NCI-H187 (cell line): ENCODE data around the gene LHFPL3.
"Not testable (repeated sequence)": the region's sequence is repeated elsewhere in the genome, so short reads cannot be mapped to it uniquely, and the experiment has no call there.

Source experiments
- DNase-seq, 2 experiments: peaks; one replicate each; lab custom pipeline; 2025; lab: John Stamatoyannopoulos, UW

The LHFPL3 gene

DNA sequence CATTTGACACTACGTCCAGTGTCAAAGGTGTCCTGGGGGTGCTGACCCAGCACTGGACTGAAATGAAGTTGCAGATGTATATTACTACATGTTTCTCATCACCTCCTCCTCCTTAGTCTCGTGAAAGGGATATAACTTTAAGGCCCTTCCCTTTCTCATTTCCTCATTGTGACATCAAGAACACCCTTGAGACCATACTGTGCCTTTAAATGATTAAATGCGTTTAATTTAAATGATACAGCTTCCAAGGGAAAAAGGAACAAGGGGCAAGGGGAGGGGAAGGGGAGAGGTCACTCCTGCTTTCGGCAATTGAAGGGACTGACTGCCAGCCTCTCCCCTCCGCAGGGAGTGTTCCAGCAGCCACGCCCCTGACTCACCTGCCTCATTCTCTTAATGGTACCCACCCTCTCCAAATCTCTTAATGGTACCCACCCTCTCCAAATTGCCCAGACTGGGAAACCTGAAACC lies 605.2 kb downstream of the LHFPL3 start:
- DNase-seq = no peak

DNA sequence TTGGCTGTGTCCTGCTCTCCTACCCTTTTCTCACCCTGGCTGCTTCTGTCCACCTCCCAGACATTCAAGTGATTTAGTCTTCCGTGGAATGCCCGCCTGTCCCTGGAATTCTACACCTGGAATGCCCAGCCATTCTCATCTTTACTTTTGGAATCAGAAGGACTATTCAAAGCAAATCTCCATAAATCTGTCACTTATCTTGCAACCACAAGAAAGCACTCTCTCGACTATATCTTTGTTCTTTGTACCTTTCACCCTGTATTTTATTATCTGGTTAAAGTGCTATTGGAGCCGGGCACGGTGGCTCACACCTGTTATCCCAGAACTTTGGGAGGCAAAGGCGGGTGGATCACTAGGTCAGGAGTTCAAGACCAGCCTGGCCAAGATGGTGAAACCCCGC lies 606.3 kb downstream of the LHFPL3 start:
- DNase-seq = no peak

DNA sequence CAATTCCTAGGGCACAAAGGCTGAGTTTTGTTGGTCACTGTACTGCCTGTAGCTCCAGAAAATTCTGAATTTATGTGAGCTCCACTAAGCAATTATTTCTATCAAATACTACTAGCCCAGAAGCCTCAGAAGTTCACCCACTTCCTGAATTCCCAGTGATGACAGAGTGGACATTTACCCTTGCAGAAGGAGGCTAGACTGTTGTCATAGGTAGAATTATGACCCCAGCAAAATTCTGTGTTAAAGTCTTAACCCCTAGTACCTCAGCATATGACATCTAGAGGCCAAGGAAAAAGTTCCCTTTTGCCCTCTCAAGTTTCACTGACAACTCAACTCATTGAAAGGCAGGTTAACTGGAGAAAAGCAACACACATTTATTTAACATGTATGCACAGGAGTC lies 606.9 kb downstream of the LHFPL3 start:
- no peak for DNase-seq

DNA sequence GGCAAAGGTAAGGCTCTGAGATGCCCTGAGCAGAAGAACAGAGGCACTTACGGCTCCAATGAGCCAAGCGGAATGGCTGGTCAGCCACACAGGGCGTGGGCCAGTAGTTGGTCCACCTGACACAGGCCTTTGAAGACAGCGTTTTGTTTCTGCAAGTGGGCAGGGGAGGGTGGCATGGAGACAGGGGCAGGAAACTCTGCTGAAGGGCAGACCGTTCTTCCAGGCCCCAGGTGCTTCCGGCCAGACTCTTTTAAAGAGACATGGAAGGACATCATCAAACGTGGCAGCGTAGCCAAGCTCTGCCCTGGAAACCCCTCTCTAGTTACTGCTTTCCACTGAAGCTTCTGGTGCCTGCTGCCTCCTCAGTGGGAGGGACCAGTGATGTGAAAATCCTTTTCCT lies 608.1 kb downstream of the LHFPL3 start:
- no peak for DNase-seq

DNA sequence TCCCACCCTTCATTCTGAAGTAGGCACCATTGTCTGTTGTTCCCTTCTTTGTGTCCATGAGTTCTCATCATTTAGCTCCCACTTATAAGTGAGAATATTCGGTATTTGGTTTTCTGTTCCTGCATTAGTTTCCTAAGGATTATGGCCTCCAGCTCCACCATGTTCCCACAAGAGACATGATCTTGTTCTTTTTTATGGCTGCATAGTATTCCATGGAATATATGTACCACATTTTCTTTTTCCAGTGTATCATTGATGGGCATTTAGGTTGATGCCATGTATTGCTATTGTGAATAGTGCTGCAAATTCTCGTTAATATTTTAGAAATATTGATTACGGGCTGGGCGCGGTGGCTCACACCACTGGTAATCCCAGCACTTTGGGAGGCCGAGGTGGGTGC lies 609.1 kb downstream of the LHFPL3 start:
- not testable (repeated sequence) for DNase-seq

DNA sequence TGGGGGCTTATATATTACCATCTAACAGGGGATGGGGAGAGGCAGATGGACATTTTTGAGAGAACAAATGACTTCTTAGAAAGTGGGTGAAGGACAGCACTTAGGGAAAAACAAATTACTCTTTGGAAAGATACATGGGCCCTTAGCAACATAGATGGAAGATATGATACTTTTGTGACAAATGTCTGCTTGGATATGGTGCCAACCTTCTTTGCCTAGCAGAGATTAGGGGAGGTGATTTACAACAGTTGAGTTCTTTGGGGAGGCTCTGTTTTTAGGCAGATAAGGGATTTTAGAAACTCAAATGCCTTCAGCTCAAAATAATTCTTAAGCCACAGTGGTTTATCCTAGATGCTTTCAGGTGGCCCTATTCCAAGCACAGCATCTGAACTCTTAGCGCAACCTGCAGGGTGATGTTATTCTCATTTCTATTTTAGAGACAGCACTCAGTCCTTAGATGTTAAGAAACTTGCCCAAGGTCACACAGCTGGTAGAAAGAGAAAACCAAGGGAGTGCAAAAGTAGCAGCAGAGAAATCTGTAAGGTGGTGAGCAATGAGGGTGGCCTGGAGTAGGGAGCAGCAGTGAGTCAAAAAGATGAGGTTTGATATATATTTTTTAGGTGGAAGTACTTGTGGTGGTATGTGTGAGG lies 610.5 kb downstream of the LHFPL3 start:
- no peak for DNase-seq

DNA sequence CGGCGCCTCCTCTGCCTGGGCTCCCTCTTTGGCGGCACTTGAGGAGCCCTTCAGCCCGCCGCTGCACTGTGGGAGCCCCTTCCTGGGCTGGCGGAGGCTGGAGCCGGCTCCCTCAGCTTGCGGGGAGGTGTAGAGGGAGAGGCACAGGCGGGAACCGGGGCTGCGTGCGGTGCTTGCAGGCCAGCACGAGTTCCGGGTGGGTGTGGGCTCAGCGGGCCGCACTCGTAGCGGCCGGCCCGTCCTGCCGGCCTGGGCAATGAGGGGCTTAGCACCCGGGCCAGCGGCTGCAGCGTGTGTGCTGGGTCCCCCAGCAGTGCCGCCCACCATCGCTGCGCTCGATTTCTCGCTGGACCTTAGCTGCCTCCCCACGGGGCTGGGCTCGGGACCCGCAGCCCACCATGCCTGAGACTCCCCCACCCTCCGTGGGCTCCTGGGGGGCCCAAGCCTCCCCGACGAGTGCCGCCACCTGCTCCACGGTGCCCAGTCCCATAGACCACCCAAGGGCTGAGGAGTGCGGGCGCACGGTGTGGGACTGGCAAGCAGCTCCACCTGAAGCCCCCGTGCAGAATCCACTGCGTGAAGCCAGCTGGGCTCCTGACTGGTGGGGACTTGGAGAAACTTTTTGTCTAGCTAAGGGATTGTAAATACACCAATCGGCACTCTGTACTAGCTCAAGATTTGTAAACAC lies 611.8 kb downstream of the LHFPL3 start:
- DNase-seq = no peak

DNA sequence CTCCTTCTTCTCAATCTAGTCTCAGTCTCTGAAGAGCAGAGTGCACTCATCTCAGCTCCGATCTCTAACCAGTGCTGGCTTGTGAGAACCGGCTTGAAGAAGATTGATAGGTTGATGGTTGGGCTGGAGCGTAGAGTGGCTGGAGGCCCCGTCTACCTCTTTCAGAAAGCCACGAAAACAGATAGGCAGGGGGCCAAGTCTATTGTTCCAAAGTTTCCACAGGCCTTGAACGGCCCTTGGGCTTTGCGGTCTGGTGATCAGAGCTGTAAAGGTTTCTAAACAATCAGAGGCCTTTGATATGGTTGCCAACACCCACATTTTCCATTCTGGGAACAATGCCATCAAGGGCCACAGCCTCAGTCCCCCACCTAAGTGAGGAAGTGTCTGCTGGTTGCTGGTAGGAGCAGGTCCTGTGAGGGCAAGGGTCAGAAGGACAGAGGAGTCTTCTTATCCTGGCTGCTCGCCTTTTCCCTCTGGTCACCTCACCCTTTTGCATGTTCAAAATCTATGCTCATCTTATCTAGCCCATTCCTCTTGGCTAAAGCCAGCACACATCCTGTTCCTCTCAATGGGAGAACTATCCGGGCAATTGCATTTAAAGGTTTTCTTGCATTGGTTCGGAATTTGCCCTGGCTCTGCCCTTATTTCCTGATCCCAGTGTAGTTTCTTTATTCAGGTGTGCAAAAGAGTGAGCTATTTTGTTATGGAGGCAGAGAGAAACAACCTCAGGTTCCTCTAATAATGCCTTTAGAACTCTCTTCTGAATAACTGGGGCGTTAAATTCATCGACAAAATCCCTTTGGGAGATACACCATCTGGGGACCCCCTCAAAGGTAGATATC lies 615.3 kb downstream of the LHFPL3 start:
- DNase-seq = peak; percentile 79 to 80

DNA sequence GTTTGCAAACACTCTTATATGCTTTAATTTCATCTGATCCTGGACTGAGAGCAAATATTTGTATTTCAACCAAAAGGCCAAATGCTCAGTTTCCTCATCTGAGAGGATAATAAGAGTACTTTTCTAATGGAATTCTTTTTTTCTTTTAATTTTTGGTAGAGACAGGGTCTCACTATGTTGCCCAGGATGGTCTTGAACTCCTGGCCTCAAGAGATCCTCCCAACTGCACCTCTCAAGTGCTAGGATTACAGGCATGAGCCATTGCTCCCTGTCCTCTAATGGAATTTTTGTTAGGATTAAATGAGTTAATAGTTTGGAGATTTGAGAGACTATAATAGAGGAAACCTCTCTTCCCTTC lies 617.2 kb downstream of the LHFPL3 start:
- DNase-seq = no peak

DNA sequence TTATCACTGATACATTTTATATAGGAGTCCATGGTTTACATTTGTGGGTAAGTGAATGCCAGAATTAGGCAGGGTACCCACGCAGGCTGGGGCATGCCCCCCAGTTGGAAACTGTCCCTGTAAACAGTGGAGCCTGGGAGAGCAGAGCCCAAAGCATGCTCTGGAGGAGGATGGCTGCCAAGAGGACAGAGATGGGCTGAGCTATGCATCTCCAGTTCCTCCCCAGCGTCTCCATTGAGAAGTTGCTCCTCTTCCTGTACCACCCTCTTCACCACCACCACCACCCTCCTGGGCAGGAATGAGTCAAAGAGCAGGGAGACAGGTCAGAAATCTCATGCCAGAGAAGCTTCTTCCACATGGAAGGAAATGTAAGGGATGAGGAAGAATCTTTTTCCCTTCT lies 617.9 kb downstream of the LHFPL3 start:
- DNase-seq = no peak

DNA sequence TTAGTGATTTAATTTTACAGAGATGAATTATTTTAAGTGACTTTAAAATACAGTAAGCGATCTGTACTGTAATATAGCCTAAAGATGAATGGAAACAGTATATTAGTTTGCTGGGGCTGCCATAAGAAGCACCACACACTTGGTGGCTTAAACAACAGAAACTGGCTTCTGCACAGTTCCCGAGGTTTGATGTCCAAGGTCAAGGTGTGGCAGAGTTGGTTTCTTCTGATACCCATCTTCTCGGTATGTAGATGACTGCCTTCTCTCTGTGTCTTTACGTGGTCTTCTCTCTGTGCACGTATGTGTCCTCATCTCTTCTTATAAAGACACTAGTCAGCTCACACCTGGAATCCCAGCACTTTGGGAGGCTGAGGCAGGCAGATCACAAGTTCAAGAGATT lies 621.6 kb downstream of the LHFPL3 start:
- DNase-seq = no peak

DNA sequence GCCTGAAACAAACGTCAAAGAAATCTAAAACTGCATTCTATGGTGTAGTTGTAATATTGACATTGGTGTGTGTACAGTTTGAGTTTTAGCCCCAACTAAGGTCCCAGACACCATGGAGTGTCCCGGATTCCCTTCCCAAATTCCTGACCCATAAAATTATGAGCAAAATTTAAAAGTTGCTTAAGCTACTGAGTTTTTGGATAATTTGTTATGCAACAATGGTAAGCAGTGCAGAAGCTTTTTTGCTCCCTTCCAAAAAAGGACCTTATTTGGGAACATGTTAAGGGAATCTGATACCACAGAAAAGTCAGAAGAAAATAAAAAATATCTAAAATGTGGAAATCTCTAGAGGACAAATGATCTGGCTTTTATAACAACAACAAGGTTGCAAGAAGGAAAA lies 622.4 kb downstream of the LHFPL3 start:
- no peak for DNase-seq

DNA sequence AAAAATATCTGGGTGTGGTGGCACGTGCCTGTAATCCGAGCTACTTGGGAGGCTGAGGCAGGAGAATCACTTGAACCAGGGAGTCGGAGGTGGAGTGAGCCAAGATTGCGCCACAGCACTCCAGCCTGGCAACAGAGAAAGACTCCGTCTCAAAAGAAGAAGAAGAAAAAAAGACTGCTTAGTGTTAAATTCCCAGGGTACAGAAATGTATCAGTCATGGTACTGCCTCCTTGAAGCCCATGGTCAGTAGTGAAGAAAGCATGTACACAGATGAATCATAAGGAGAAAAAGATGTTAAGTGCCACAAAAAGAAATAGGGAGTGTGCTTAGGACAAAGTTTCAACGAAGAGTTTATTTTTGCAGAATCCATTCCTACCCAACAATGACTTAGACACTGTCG lies 623.1 kb downstream of the LHFPL3 start:
- no peak for DNase-seq

DNA sequence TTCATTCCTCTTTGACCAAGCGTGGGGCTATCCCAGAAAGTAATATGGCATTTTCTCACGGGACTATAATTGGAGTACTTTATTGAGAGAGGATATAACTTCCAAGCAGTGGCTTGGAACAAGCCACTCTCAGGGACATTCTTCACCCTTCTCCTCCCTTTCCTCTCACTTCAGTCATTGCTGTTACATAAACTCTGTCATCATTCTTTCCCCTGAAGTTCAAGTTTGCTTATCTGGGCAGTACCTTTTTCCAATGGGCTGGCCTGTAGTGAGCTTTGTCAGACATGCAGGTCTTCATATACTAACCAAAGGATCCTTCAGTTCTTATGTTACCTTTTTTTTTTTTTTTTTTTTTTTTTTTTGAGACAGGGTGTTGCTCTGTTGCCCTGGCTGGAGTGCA lies 626.9 kb downstream of the LHFPL3 start:
- no peak for DNase-seq
